GM12891 (cell line): ENCODE results near the gene CAMKMT.
"Not testable (repeated sequence)": the region's sequence is repeated elsewhere in the genome, so short reads cannot be mapped to it uniquely, and the experiment has no call there.

Source experiments
- DNase-seq: peaks from one replicate; pipeline ENCODE4 v3.0.0; 2011; ENCODE audit warnings: low spot score; ENCODE audit not compliant: insufficient read length
- FAIRE-seq: peaks from 2 replicates; lab custom pipeline; 2011; peaks lifted over from hg19 to GRCh38; lab: Jason Lieb, UNC
- PAX5 ChIP-seq: IDR thresholded peaks from 2 replicates; pipeline ENCODE4 v1.6.1; 2011; ENCODE audit warnings: low read length, moderate library complexity, mild to moderate bottlenecking; ENCODE audit not compliant: insufficient read depth, severe bottlenecking
- POLR2A ChIP-seq: IDR thresholded peaks from 2 replicates; pipeline ENCODE4 v1.6.1; 2011; ENCODE audit warnings: low read depth, low read length, control low read depth
- POLR2AphosphoS5 ChIP-seq: IDR thresholded peaks from 2 replicates; pipeline ENCODE4 v1.6.1; 2011; ENCODE audit warnings: low read depth, low read length, control low read depth
- POU2F2 ChIP-seq: IDR thresholded peaks from 2 replicates; pipeline ENCODE4 v1.6.1; 2011; ENCODE audit warnings: low read depth, mild to moderate bottlenecking, control low read depth, low read length, moderate library complexity
- SPI1 ChIP-seq: IDR thresholded peaks from 2 replicates; pipeline ENCODE4 v1.6.1; 2011; ENCODE audit warnings: low read depth, low read length, control low read depth
- TAF1 ChIP-seq: IDR thresholded peaks from 2 replicates; pipeline ENCODE4 v1.6.1; 2011; ENCODE audit warnings: low read depth, low read length, control low read depth

The CAMKMT gene

GRCh38 chr2:44494006-44494405 is 132.3 kb downstream of the CAMKMT start:
- TF ChIP-seq POLR2A (no peak), POU2F2 (no peak), POLR2AphosphoS5 (no peak), SPI1 (no peak), PAX5 (no peak), TAF1 (no peak)
- no peak for FAIRE-seq

GRCh38 chr2:44495035-44495434 is 133.3 kb downstream of the CAMKMT start:
- no peak for FAIRE-seq
- DNase-seq: no peak
- TF ChIP-seq TAF1 (no peak), POLR2AphosphoS5 (no peak), SPI1 (no peak), POLR2A (no peak), POU2F2 (no peak), PAX5 (no peak)

More at GRCh38 chr2:44494006-44494405, 132.3 kb downstream of the CAMKMT start:
- DNase-seq: no peak

- FAIRE-seq (no peak), DNase-seq (no peak)
- TF ChIP-seq POLR2AphosphoS5: no peak
- no peak for TF ChIP-seq TAF1
- TF ChIP-seq POLR2A: no peak
- no peak for TF ChIP-seq PAX5
- TF ChIP-seq POU2F2: no peak
- TF ChIP-seq SPI1: no peak
Observed at GRCh38 chr2:44495544-44495943, 133.8 kb downstream of the CAMKMT start.

GRCh38 chr2:44496130-44496529 is 134.4 kb downstream of the CAMKMT start:
- no peak for TF ChIP-seq POLR2AphosphoS5
- TF ChIP-seq POU2F2: no peak
- TF ChIP-seq TAF1: no peak
- no peak for TF ChIP-seq PAX5
- no peak for TF ChIP-seq SPI1
- no peak for TF ChIP-seq POLR2A
- FAIRE-seq (no peak), DNase-seq (no peak)

- FAIRE-seq: no peak
- DNase-seq: no peak
- TF ChIP-seq PAX5: no peak
- TF ChIP-seq POLR2A: no peak
- no peak for TF ChIP-seq SPI1
Observed at GRCh38 chr2:44498551-44498950, 136.8 kb downstream of the CAMKMT start.

GRCh38 chr2:44505664-44506063 is 143.9 kb downstream of the CAMKMT start:
- not testable (repeated sequence) for FAIRE-seq, DNase-seq

- FAIRE-seq (no peak), DNase-seq (no peak)
- TF ChIP-seq SPI1 (no peak), TAF1 (no peak), POU2F2 (no peak), POLR2AphosphoS5 (no peak), PAX5 (no peak), POLR2A (no peak)
Observed at GRCh38 chr2:44510246-44510645, 148.5 kb downstream of the CAMKMT start.

- DNase-seq: no peak
- FAIRE-seq: no peak
- TF ChIP-seq SPI1 (no peak), TAF1 (no peak), POU2F2 (no peak), POLR2A (no peak), POLR2AphosphoS5 (no peak), PAX5 (no peak)
Observed at GRCh38 chr2:44515416-44515815, 153.7 kb downstream of the CAMKMT start.

- TF ChIP-seq PAX5: no peak
- no peak for TF ChIP-seq SPI1
- no peak for TF ChIP-seq POLR2A
- no peak for TF ChIP-seq POLR2AphosphoS5
- no peak for TF ChIP-seq TAF1
- no peak for TF ChIP-seq POU2F2
- FAIRE-seq (no peak), DNase-seq (no peak)
Observed at GRCh38 chr2:44519026-44519425, 157.3 kb downstream of the CAMKMT start.

- no peak for FAIRE-seq
- no peak for DNase-seq
- TF ChIP-seq POLR2AphosphoS5 (no peak), POLR2A (no peak), SPI1 (no peak), TAF1 (no peak), PAX5 (no peak), POU2F2 (no peak)
Observed at GRCh38 chr2:44522846-44523245, 161.1 kb downstream of the CAMKMT start.

GRCh38 chr2:44524347-44524926 is 162.7 kb downstream of the CAMKMT start:
- TF ChIP-seq POU2F2 (no peak), POLR2A (no peak), POLR2AphosphoS5 (no peak), SPI1 (no peak), PAX5 (no peak), TAF1 (no peak)
- no peak for FAIRE-seq
- DNase-seq: no peak
